GM06990 (cell line): ENCODE data around the gene PRKN.

Experiments used
- DNase-seq: peaks from one replicate; pipeline ENCODE4 v3.0.0-alpha.2; 2011; ENCODE audit not compliant: insufficient read length; ENCODE audit errors: extremely low read depth
- H3K27me3 ChIP-seq: replicated peaks from 2 replicates; pipeline ENCODE4 v1.6.0; 2011; ENCODE audit warnings: low read length; ENCODE audit not compliant: control insufficient read depth, insufficient read depth
- H3K36me3 ChIP-seq: 2 replicates; pipeline ENCODE4 v1.5.1; 2011; ENCODE audit warnings: low read length; ENCODE audit not compliant: control insufficient read depth, insufficient read depth
- H3K4me3 ChIP-seq: replicated peaks from 2 replicates; pipeline ENCODE4 v1.5.1; 2011; ENCODE audit warnings: low read depth, mild to moderate bottlenecking, control low read depth, low read length
- TF ChIP-seq, protein P1 (sequence below): IDR thresholded peaks from 2 replicates; pipeline ENCODE4 v1.5.1; 2011; ENCODE audit warnings: low read length, control low read depth, mild to moderate bottlenecking, inconsistent platforms; ENCODE audit not compliant: insufficient read depth, poor library complexity, severe bottlenecking

Gene PRKN

DNA sequence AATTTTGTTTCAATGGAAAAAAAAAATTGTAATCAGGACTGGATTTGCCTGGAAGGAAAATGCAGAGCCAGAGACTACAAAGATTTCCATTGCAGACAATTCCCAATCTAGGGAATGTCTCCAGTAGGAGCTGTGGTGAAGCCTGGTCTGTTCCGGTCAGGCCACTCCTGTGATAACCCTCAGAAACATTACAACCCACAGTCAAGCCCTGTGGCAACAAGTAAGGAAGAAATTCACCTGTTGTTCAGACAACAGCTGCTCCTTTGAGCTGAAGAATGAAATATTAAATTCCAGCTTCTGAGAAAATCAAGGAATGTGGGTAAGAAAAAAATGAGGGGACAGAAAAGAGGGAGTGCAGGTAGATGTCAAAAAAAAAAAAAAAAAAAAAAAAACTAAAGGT lies 8.0 kb downstream of the PRKN start:
- Histone ChIP-seq H3K27me3 (no peaks in the 10 kb centered on the region), H3K4me3 (no peak overlapping the region), H3K36me3 (no peaks in the 10 kb centered on the region)
- DNase-seq: no peak
- TF ChIP-seq, protein P1, sequence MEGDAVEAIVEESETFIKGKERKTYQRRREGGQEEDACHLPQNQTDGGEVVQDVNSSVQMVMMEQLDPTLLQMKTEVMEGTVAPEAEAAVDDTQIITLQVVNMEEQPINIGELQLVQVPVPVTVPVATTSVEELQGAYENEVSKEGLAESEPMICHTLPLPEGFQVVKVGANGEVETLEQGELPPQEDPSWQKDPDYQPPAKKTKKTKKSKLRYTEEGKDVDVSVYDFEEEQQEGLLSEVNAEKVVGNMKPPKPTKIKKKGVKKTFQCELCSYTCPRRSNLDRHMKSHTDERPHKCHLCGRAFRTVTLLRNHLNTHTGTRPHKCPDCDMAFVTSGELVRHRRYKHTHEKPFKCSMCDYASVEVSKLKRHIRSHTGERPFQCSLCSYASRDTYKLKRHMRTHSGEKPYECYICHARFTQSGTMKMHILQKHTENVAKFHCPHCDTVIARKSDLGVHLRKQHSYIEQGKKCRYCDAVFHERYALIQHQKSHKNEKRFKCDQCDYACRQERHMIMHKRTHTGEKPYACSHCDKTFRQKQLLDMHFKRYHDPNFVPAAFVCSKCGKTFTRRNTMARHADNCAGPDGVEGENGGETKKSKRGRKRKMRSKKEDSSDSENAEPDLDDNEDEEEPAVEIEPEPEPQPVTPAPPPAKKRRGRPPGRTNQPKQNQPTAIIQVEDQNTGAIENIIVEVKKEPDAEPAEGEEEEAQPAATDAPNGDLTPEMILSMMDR: no peak

DNA sequence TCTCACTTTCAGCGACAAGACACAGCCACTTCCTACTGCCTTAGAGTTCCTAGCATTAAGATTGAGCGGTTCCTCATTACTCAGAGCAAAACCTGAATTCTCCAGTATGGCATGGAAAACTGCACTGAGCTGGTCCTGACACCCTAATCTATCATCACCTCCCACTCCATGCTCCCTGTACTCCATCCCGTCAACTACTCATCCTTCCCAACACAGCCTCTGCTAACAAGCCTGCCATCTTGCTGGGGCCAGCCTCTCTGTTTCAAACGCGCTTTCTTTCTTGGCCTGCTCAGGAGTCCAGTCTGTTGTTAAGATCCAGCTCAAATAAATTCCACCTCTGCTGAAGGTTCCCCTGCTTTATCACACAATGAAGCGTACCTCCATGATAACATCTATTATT lies 12.0 kb downstream of the PRKN start:
- Histone ChIP-seq H3K4me3 (no peak overlapping the region), H3K36me3 (no peaks in the 10 kb centered on the region), H3K27me3 (no peaks in the 10 kb centered on the region)
- no peak for DNase-seq
- TF ChIP-seq, protein P1: no peak

DNA sequence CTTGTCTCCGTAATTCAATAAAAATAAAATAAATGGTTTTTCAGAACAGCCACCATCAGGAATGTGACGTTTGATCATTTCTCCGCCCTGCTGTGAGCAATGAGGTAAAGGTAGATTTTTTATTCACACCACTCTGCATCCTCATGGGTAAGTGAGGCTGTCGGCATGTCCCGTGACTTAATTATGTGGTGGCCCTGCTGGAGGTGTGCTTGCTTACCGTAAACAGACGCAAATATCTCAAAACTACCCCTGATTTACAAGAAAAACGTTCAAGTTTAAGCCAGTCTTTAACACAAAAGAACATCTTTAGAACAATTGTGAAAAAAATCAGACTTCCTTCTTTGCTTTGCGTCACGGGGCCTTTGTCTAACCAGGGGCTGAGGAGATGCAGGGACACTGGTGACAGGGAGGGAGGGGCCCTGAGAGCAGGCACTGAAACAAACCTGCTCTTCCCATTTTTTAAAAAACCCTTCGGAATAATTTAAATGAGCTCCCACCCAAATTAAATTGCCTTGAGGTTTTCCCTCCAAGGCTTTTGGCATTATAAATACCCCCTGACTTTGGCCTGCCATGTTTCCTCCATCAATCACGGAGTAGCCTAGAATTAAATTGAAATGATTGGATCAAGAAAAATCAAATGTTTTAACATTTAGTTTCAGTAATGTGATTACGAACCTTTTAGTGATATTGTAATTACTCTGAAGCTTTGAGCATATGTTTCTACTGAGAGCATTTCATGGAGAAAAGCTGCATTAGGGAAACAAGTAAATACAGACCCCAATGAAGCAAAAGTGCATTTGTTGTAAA lies 13.4 kb downstream of the PRKN start:
- TF ChIP-seq, protein P1: no peak
- H3K27me3 ChIP-seq: no peaks in the 10 kb centered on the region
- no peak overlapping the region for H3K4me3 ChIP-seq
- H3K36me3 ChIP-seq: no peaks in the 10 kb centered on the region
- no peak for DNase-seq

DNA sequence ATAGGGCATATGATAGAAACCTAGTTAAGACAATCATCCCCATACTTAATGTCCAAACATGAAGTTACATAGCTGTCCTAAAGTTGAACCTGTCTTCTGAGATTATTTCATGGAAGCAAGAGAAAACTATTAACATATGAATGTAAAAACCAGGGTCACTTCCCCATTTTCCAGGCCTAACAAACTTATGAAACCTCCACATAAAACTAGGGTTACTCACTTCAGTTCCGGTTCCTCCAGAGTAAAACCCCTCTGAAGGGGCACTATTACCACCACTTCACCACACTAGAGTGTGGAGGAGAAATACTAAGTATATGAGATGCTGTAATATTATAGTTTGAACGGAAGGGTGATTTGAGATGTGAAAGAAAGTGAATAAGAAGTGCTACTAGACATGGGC lies 14.9 kb downstream of the PRKN start:
- Histone ChIP-seq H3K27me3 (no peaks in the 10 kb centered on the region), H3K36me3 (no peaks in the 10 kb centered on the region), H3K4me3 (no peak overlapping the region)
- DNase-seq: no peak
- TF ChIP-seq, protein P1: no peak

DNA sequence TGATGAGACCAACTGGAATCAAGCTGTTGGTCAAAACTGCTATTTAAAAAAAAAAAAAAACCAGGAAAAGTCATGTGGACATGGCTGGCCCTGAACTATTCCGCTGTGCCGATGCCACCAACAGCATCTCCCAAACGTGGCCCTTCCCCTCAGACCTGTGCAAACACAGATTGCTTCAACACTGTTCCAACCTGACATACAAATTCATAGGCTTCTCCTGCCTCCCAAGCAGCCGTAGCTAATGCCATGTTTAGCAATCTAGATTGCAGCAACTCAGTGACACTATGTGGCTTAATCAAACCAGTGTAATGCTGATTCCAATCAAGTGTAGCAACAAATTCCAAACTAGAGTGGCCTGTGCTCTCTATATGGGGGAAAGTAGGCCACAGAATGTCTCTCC lies 16.2 kb downstream of the PRKN start:
- DNase-seq: no peak
- H3K4me3 ChIP-seq: no peak overlapping the region
- H3K36me3 ChIP-seq: no peaks in the 10 kb centered on the region
- H3K27me3 ChIP-seq: no peaks in the 10 kb centered on the region
- TF ChIP-seq, protein P1: no peak
